K562 (cell line): ENCODE data around the gene THAP8. TPM values are rescaled to one million over a fixed set of nuclear protein-coding genes. Genes with fewer than 3 reads are reported as not detected.

Experiments used
- ATAC-seq: fragments of 200-7000 bp; cut with Tn5 transposase; 3 replicates; pipeline ENCODE4 v1.9.1; 2020; ENCODE audit warnings: moderate library complexity
- BruUV-seq: library from RNA; stranded (reverse); fragments of 400-500 nt; replicated peaks from 2 replicates; lab custom pipeline; 2021; lab: Mats Ljungman, UMichigan
- CTCF ChIA-PET: fragments of 300-600 bp; formaldehyde crosslinking; extraction: SDS; loops from one replicate; lab custom pipeline; 2021; ENCODE audit warnings: low intra/inter-chr PET ratio; lab: Yijun Ruan, JAX
- POLR2A ChIA-PET: fragments of 300-600, 350-650 bp; sonication (Branson Sonifier 250); formaldehyde crosslinking; extraction: SDS; loops from one replicate; lab custom pipeline; 2021; ENCODE audit warnings: antibody characterized with exemption, inconsistent platforms; lab: Yijun Ruan, JAX
- DNase-seq, 4 experiments: peaks; one replicate each; pipeline versions ENCODE4 v3.0.0 to v3.0.0-alpha.2; 2011 to 2018; ENCODE audit warnings: low spot score in 3 of 4, mixed read lengths in 3 of 4; ENCODE audit errors: extremely low read depth in 1 of 4
- FAIRE-seq: peaks from 2 replicates; lab custom pipeline; 2011; peaks lifted over from hg19 to GRCh38; lab: Jason Lieb, UNC
- H2AFZ ChIP-seq: 2 replicates; pipeline ENCODE4 v1.6.0; 2011; ENCODE audit warnings: low read depth, low read length, control low read depth, inconsistent platforms
- H3K27ac ChIP-seq: fragments of 200-600 bp; 3 replicates; pipeline ENCODE4 v1.8.0; 2011; ENCODE audit warnings: low read depth, mild to moderate bottlenecking, control low read depth, inconsistent platforms, low read length, moderate library complexity, mixed read lengths; ENCODE audit errors: extremely low read depth
- H3K27me3 ChIP-seq, 2 experiments: fragments of 300-600 bp in 1 of 2; 2 replicates in 1 of 2; 3 replicates in 1 of 2; pipeline versions ENCODE4 v1.6.0 to v1.8.0; 2011; ENCODE audit warnings: inconsistent platforms in 2 of 2, low read length in 2 of 2, mild to moderate bottlenecking in 1 of 2, mixed read lengths in 1 of 2, moderate library complexity in 1 of 2; ENCODE audit not compliant: control insufficient read depth in 2 of 2, insufficient read depth in 2 of 2
- H3K36me3 ChIP-seq: fragments of 300-600 bp; 3 replicates; pipeline ENCODE4 v1.8.0; 2011; ENCODE audit warnings: mild to moderate bottlenecking, low read length, inconsistent platforms; ENCODE audit not compliant: control insufficient read depth, insufficient read depth
- H3K4me1 ChIP-seq, 2 experiments: fragments of 200-600 bp in 1 of 2; replicated peaks in 1 of 2; 2 replicates in 1 of 2; 3 replicates in 1 of 2; pipeline versions ENCODE4 v1.5.1 to v1.8.0; 2011; ENCODE audit warnings: inconsistent platforms in 2 of 2, low read length in 2 of 2, mild to moderate bottlenecking in 1 of 2, mixed read lengths in 1 of 2, moderate library complexity in 1 of 2; ENCODE audit not compliant: control insufficient read depth in 2 of 2, insufficient read depth in 2 of 2
- H3K4me2 ChIP-seq: 2 replicates; pipeline ENCODE4 v1.6.1; 2011; ENCODE audit warnings: low read length, control low read depth, inconsistent platforms, mixed read lengths; ENCODE audit not compliant: insufficient read depth
- H3K4me3 ChIP-seq: fragments of 200-600 bp; sonication (generic), shearing (Covaris generic); 2 replicates; pipeline ENCODE4 v1.5.1; 2016; ENCODE audit warnings: control low read depth, inconsistent platforms
- H3K79me2 ChIP-seq: fragments of 200-600 bp; 3 replicates; pipeline ENCODE4 v1.8.0; 2011; ENCODE audit warnings: low read length, inconsistent platforms; ENCODE audit not compliant: control insufficient read depth, insufficient read depth
- H3K9ac ChIP-seq, 2 experiments: 2 replicates each; pipeline versions ENCODE4 v1.6.0 to v1.6.1; 2011; ENCODE audit warnings: low read depth in 2 of 2, low read length in 2 of 2, control low read depth in 1 of 2, inconsistent platforms in 1 of 2, mild to moderate bottlenecking in 1 of 2, mixed read lengths in 1 of 2; ENCODE audit not compliant: insufficient read depth in 1 of 2
- H3K9me1 ChIP-seq: one replicate; pipeline ENCODE4 v1.6.0; 2011; ENCODE audit warnings: inconsistent platforms, mild to moderate bottlenecking, low read length, moderate library complexity; ENCODE audit not compliant: control insufficient read depth, insufficient read depth
- H3K9me3 ChIP-seq: replicated peaks from 2 replicates; pipeline ENCODE4 v1.5.1; 2011; ENCODE audit warnings: low read depth, low read length, inconsistent platforms; ENCODE audit not compliant: control insufficient read depth, insufficient read depth
- H4K20me1 ChIP-seq: replicated peaks from 2 replicates; pipeline ENCODE4 v1.6.1; 2011; ENCODE audit warnings: low read length, inconsistent platforms, mixed read lengths; ENCODE audit not compliant: control insufficient read depth, insufficient read depth
- ELF2 ChIP-seq: fragments of 250-450 bp; sonication (Bioruptor Pico); IDR thresholded peaks from 2 replicates; pipeline ENCODE4 v1.5.0; 2021; ENCODE audit warnings: mild to moderate bottlenecking
- POLR3G ChIP-seq: IDR thresholded peaks from 2 replicates; pipeline ENCODE4 v1.6.1; 2011; ENCODE audit not compliant: insufficient read length, insufficient replicate concordance; ENCODE audit errors: extremely low read depth
- RBM25 ChIP-seq: fragments of 200-400 bp; formaldehyde crosslinking; IDR thresholded peaks from 2 replicates; pipeline ENCODE4 v1.6.1; 2018; ENCODE audit warnings: low read length, low read depth, moderate library complexity; ENCODE audit not compliant: severe bottlenecking
- WGBS: fragments of 100-300 bp; shearing (Covaris generic); methylation state at CpG from one replicate; pipeline ENCODE4 v1.1.6; 2016; ENCODE audit warnings: low coverage, mixed read lengths; ENCODE audit not compliant: insufficient coverage; ENCODE audit errors: missing lambda C conversion rate; 5-methylcytosine and 5-hydroxymethylcytosine counted together
- in situ Hi-C: fragments of 300-500 bp; cut with MboI; formaldehyde crosslinking; loops from 4 replicates; pipeline ENCODE4 v1.15.0; 2018; ENCODE audit warnings: inconsistent platforms, mixed read lengths
- intact Hi-C: fragments of 100-400 bp; cut with micrococcal nuclease; formaldehyde crosslinking; loops from 2 replicates; pipeline ENCODE4 v1.14.2; 2022
- polyA plus RNA-seq, 8 experiments: library from polyadenylated mRNA; depleted of rRNA in 4 of 8; stranded (reverse) in 5 of 8; unstranded in 3 of 8; fragments of >200 nt; fragmentation: Nextera tagmentation in 2 of 8; fragmentation: Illumina TruSeq in 1 of 8; extraction: Ambion mirVana in 2 of 8; extraction: Trizol in 1 of 8; gene quantifications; 2 replicates each; pipeline versions ENCODE4 v1.2.1 to v1.2.3, GENCODE V29; 2011 to 2014; ENCODE audit warnings: inconsistent platforms in 1 of 8, missing spikeins in 1 of 8
- total RNA-seq, 7 experiments: library from RNA; depleted of rRNA in 6 of 7; stranded (reverse); fragments of >200 nt in 6 of 7; fragmentation: Illumina TruSeq in 2 of 7; extraction: Trizol in 2 of 7; gene quantifications; 2 replicates each; pipeline versions ENCODE4 v1.2.1 to v1.2.3, GENCODE V29; 2011 to 2021; ENCODE audit warnings: low replicate concordance in 1 of 7

Gene THAP8
- total and polyA plus RNA-seq, 9 of the 15 experiments (the other 6 are each of a cell fraction or from before 2014, with no cell fraction given), result 0.11 to 2.0 (median 0.94) TPM

DNA sequence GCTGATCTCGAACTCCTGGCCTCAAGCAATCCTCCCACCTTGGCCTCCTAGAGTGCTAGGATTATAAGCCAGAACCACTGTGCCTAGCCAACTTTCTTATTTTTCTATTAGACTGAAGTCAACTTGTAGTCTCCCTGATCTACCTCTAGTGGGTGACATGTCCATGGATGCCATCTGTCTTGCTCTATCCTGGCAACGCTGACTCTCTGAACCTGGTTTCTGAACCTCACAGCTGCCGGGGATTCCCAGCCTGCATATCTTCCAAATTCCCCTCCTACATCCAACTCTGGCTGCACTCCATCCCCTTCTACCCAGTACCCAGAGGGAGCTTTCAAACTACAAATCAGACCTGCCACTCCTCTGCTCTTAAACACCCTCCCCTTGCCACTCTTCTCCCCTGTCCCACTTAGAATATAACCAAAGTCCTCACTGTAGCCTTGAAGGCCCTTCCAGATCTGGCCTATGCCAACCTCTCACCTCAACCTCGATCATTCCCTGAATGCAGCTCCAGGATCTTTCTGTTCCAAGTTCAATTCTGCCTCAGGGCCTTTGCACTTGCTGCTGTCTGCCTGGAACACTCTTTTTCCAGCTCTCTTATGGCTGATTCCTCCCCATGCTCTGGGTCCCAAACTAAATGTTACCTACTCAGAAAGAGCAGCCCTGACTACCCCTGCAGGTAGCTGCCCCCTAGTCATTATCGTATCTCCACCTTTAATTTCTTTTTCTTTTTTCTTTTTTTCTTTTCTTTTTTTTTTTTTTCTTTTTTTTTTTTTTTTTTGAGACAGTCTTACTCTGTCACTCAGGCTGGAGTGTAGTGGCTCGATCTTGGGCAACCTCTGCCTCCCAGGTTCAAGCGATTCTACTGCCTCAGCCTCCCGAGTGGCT is 23.6 kb downstream of the THAP8 start:
- no peak for ATAC-seq

DNA sequence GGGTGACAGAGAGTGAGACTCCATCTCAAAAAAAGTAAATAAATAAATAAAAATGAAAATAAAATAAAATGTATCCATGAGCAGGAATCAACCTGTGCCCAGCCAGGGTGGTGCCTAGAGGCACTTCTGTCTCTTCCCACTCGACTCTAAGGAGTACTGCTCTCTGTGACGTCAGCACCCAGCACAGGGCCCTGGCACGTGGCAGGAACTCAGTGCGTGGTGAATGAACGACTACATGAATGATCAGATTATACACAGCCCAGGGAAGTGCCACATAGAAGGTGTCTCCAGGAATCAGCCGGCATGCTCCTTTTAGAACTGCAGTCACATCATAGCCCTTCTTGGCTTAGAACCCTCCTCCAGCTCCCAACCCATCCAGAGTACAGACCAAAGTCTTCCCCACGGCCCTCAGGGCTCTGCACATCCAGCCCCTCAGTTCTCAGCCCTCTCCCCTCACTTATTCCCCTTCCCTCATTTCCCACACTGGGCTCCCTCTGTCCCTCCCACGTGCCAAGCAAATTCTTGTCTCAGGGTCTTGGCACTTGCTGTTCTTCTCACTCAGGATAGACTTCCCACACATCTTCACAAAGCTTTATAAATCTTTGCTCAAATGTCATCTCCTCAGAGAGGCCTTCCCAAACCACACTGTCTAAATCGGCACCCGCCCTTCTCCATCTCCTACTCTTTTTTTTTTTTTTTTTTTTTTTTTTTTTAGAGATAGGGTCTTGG is 25.6 kb downstream of the THAP8 start:
- intact Hi-C loops, result no loop called here
- Histone ChIP-seq H3K9me3 (no peaks in the 10 kb centered on the region), H3K27ac (no peak overlapping the region), H3K9ac (no peak overlapping the region), H3K36me3 (peaks cover 39% of the 10 kb centered on the region; the same call in 2 of the 3 replicates), H3K4me1 (peaks cover 0 to 17% of the 10 kb centered on the region in 2 experiments; a peak in 2 of 5 replicates), H2AFZ (no peak overlapping the region), H4K20me1 (no peaks in the 10 kb centered on the region), H3K27me3 (no peaks in the 10 kb centered on the region), H3K4me2 (no peak overlapping the region)
- BruUV-seq, result no TSS peak
- DNase-seq (no peak), ATAC-seq (no peak)
- WGBS, result 71% methylated on average over 10 of the region's 10 CpGs
- TF ChIP-seq POLR3G, result no peak
- TF ChIP-seq, all 486 proteins: peak for 0
- ChIA-PET POLR2A (no interaction called here), CTCF (no interaction called here)
- H3K9me1 ChIP-seq, result no peaks in the 10 kb centered on the region
- no peaks in the 10 kb centered on the region for H3K79me2 ChIP-seq
- H3K4me3 ChIP-seq, result no peak overlapping the region
- no peak for FAIRE-seq
- in situ Hi-C loops, result no loop called here

More for the DNA sequence above, 23.6 kb downstream of the THAP8 start:
- H3K27ac ChIP-seq, result no peak overlapping the region
- DNase-seq, result no peak
- H3K4me1 ChIP-seq, result peaks cover 8 to 16% of the 10 kb centered on the region in 2 experiments; a peak in 4 of 5 replicates
- H3K9me3 ChIP-seq, result no peaks in the 10 kb centered on the region
- H2AFZ ChIP-seq, result no peak overlapping the region
- ChIA-PET POLR2A (interaction anchor here (1.2 kb wide), 1 partner anchor 16 kb away, joined by 6 read pairs; the partner anchor contains the start of gene ALKBH6), CTCF (no interaction called here)
- TF ChIP-seq RBM25, result peak; percentile 66
- no peak for TF ChIP-seq ELF2
- FAIRE-seq, result no peak
- intact Hi-C loops (no loop called here), in situ Hi-C loops (no loop called here)
- no peaks in the 10 kb centered on the region for H3K79me2 ChIP-seq
- peaks cover 3% of the 10 kb centered on the region for H3K9me1 ChIP-seq
- WGBS, result 91% methylated on average over 6 of the region's 8 CpGs
- no peak overlapping the region for H3K4me2 ChIP-seq
- BruUV-seq, result no TSS peak
- no peak overlapping the region for H3K4me3 ChIP-seq
- no peaks in the 10 kb centered on the region for H3K27me3 ChIP-seq
- H4K20me1 ChIP-seq, result no peaks in the 10 kb centered on the region
- peaks cover 33% of the 10 kb centered on the region; the same call in 2 of the 3 replicates for H3K36me3 ChIP-seq
- H3K9ac ChIP-seq, result no peak overlapping the region
